ENCODE results near the gene BTBD6. TPM values are rescaled to one million over a fixed set of nuclear protein-coding genes. Genes with fewer than 3 reads are reported as not detected.

Gene BTBD6
- total RNA-seq, 1 experiment from 2014 or later: 7.8 TPM

DNA sequence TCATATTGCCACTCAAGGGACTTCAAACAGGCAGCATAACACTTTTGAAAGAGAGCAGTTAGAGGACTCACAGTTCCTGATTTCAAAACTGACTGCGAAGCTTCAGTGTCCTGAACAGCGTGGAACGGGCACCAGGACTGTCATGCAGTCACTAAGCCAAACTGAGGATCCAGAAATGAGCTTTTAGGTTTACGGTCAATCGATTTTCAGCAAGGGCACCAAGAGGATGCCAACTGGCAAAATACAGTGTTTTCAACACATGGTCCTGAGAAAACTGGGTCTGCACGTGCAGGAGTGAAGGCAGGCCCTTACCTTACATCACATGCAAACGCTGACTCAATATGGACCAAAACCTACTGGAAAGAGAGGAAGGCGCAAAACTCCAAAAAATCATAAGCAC lies 36.8 kb downstream of the BTBD6 start:
- ATAC-seq: no peak
- Mint-ChIP-seq H3K4me3 (no peak overlapping the region), H3K36me3 (no peaks in the 10 kb centered on the region), H3K9me3 (no peaks in the 10 kb centered on the region), H3K4me1 (peaks cover 20% of the 10 kb centered on the region), H3K27me3 (ENCODE audit: low read depth) (no peaks in the 10 kb centered on the region), H3K27ac (no peak overlapping the region)
- ChIA-PET POLR2A (no interaction called here), CTCF (no interaction called here)
- DNase-seq (ENCODE audit: low spot score): no peak
- no peak for TF ChIP-seq NR3C1 (CRISPR knock-in tag; conservative IDR thresholded peaks at IDR 0.05; ENCODE audit: low read depth)
- TF ChIP-seq CREB1 (CRISPR knock-in tag; IDR thresholded peaks at IDR 0.05): no peak
- no peak for TF ChIP-seq JUN (CRISPR knock-in tag; IDR thresholded peaks at IDR 0.05)
- TF ChIP-seq ZNF396 (CRISPR knock-in tag; IDR thresholded peaks at IDR 0.05; ENCODE audit: borderline replicate concordance): no peak
- TF ChIP-seq, protein P1, sequence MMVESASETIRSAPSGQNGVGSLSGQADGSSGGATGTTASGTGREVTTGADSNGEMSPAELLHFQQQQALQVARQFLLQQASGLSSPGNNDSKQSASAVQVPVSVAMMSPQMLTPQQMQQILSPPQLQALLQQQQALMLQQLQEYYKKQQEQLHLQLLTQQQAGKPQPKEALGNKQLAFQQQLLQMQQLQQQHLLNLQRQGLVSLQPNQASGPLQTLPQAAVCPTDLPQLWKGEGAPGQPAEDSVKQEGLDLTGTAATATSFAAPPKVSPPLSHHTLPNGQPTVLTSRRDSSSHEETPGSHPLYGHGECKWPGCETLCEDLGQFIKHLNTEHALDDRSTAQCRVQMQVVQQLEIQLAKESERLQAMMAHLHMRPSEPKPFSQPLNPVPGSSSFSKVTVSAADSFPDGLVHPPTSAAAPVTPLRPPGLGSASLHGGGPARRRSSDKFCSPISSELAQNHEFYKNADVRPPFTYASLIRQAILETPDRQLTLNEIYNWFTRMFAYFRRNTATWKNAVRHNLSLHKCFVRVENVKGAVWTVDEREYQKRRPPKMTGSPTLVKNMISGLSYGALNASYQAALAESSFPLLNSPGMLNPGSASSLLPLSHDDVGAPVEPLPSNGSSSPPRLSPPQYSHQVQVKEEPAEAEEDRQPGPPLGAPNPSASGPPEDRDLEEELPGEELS (CRISPR knock-in tag; IDR thresholded peaks at IDR 0.05): no peak
- TF ChIP-seq, protein P2, sequence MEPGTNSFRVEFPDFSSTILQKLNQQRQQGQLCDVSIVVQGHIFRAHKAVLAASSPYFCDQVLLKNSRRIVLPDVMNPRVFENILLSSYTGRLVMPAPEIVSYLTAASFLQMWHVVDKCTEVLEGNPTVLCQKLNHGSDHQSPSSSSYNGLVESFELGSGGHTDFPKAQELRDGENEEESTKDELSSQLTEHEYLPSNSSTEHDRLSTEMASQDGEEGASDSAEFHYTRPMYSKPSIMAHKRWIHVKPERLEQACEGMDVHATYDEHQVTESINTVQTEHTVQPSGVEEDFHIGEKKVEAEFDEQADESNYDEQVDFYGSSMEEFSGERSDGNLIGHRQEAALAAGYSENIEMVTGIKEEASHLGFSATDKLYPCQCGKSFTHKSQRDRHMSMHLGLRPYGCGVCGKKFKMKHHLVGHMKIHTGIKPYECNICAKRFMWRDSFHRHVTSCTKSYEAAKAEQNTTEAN (CRISPR knock-in tag; IDR thresholded peaks at IDR 0.05): no peak
- TF ChIP-seq, protein P3, sequence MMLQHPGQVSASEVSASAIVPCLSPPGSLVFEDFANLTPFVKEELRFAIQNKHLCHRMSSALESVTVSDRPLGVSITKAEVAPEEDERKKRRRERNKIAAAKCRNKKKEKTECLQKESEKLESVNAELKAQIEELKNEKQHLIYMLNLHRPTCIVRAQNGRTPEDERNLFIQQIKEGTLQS (CRISPR knock-in tag; conservative IDR thresholded peaks at IDR 0.05): no peak
- TF ChIP-seq, protein P4, sequence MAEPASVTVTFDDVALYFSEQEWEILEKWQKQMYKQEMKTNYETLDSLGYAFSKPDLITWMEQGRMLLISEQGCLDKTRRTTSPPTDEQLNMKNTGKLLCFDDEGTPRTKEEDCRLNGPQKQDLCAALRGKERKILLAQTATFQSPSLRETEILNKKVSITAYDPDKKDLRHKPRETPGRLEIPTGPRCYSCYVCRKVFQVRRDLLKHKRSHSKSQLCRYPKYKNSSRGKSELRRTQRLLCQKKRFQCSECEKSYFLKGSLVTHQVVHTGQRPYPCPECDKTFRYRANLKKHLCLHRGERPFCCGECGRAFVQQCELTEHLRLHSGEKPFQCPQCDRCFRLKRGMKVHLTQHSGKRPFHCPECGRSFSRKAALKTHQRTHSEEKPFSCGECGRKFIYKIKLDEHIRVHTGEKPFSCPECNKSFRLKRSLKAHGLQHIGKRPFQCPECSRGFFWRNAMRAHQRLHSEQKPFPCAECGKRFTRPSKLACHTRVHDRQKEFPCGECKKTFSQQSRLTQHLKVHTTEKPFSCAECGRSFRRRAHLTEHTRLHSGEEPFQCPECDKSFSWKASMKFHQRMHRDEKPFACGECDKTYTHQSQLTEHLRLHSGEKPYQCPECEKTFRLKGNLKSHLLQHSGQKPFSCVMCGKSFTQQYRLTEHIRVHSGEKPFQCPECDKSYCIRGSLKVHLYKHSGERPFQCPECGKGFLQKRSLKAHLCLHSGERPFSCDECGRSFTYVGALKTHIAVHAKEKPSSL (CRISPR knock-in tag; conservative IDR thresholded peaks at IDR 0.05): no peak

DNA sequence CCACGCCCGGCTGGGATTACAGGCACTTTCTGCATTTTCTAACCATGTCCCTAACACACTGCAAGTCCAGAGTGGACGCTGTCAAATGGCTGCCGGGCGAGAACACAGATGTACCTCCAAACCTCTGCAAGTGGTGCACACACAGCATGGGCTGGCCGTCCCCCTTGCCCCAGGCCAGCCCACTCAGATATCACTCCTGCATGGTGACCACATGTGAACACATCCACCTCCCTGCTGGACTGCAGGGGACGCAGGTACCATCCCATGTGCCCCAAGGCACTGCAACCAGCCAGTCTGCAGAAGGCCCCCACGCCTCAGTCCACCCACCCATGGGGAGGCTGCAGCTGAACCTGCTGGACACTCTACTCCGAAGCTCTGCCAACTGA lies 38.4 kb downstream of the BTBD6 start:
- TF ChIP-seq TEAD1 (CRISPR knock-in tag; IDR thresholded peaks at IDR 0.05): no peak
- TF ChIP-seq, protein P5, sequence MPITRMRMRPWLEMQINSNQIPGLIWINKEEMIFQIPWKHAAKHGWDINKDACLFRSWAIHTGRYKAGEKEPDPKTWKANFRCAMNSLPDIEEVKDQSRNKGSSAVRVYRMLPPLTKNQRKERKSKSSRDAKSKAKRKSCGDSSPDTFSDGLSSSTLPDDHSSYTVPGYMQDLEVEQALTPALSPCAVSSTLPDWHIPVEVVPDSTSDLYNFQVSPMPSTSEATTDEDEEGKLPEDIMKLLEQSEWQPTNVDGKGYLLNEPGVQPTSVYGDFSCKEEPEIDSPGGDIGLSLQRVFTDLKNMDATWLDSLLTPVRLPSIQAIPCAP (CRISPR knock-in tag; IDR thresholded peaks at IDR 0.05): no peak
- no peak for TF ChIP-seq ZNF671 (CRISPR knock-in tag; IDR thresholded peaks at IDR 0.05)
- TF ChIP-seq, protein P6, sequence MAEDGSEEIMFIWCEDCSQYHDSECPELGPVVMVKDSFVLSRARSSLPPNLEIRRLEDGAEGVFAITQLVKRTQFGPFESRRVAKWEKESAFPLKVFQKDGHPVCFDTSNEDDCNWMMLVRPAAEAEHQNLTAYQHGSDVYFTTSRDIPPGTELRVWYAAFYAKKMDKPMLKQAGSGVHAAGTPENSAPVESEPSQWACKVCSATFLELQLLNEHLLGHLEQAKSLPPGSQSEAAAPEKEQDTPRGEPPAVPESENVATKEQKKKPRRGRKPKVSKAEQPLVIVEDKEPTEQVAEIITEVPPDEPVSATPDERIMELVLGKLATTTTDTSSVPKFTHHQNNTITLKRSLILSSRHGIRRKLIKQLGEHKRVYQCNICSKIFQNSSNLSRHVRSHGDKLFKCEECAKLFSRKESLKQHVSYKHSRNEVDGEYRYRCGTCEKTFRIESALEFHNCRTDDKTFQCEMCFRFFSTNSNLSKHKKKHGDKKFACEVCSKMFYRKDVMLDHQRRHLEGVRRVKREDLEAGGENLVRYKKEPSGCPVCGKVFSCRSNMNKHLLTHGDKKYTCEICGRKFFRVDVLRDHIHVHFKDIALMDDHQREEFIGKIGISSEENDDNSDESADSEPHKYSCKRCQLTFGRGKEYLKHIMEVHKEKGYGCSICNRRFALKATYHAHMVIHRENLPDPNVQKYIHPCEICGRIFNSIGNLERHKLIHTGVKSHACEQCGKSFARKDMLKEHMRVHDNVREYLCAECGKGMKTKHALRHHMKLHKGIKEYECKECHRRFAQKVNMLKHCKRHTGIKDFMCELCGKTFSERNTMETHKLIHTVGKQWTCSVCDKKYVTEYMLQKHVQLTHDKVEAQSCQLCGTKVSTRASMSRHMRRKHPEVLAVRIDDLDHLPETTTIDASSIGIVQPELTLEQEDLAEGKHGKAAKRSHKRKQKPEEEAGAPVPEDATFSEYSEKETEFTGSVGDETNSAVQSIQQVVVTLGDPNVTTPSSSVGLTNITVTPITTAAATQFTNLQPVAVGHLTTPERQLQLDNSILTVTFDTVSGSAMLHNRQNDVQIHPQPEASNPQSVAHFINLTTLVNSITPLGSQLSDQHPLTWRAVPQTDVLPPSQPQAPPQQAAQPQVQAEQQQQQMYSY (CRISPR knock-in tag; IDR thresholded peaks at IDR 0.05): no peak
- Mint-ChIP-seq H3K4me3 (no peak overlapping the region), H3K36me3 (no peaks in the 10 kb centered on the region), H3K27me3 (ENCODE audit: low read depth) (no peaks in the 10 kb centered on the region), H3K9me3 (no peaks in the 10 kb centered on the region), H3K27ac (no peak overlapping the region), H3K4me1 (peaks cover 18% of the 10 kb centered on the region)
- ChIA-PET POLR2A (no interaction called here), CTCF (interaction anchor here (1.0 kb wide), 1 partner anchor 80 kb away, joined by 3 read pairs; no protein-coding TSS in a partner anchor)
- DNase-seq (ENCODE audit: low spot score) (no peak), ATAC-seq (no peak)
